NCI-H2227 treated with DMSO at 0.1 percent for 48 hours (cell line): ENCODE measurements around the gene TCF12.
A peak's percentile ranks its signal among the peaks of the same experiment; 100 is the strongest.

ENCODE experiments used
- DNase-seq: peaks from one replicate; lab custom pipeline; 2025; lab: John Stamatoyannopoulos, UW

TCF12 gene

GRCh38 chr15:57217778-57218598 lies 299.5 kb downstream of the TCF12 start:
- DNase-seq, result no peak

- no peak for DNase-seq
These were observed 300.6 kb downstream of the TCF12 start for GRCh38 chr15:57218826-57219576.

- no peak for DNase-seq
These were observed 301.8 kb downstream of the TCF12 start for GRCh38 chr15:57220205-57220604.

GRCh38 chr15:57221134-57221533 lies 302.7 kb downstream of the TCF12 start:
- no peak for DNase-seq

- DNase-seq, result no peak
These were observed 304.9 kb downstream of the TCF12 start for GRCh38 chr15:57223345-57223744.

GRCh38 chr15:57223887-57224286 lies 305.4 kb downstream of the TCF12 start:
- no peak for DNase-seq

- no peak for DNase-seq
These were observed 306.2 kb downstream of the TCF12 start for GRCh38 chr15:57224664-57225063.

- DNase-seq, result no peak
These were observed 308.7 kb downstream of the TCF12 start for GRCh38 chr15:57227166-57227565.

GRCh38 chr15:57227899-57228298 lies 309.5 kb downstream of the TCF12 start:
- no peak for DNase-seq

GRCh38 chr15:57228395-57228794 lies 310.0 kb downstream of the TCF12 start:
- no peak for DNase-seq

GRCh38 chr15:57229051-57229450 lies 310.6 kb downstream of the TCF12 start:
- DNase-seq, result no peak

- no peak for DNase-seq
These were observed 313.1 kb downstream of the TCF12 start for GRCh38 chr15:57231559-57231958.

- DNase-seq, result no peak
These were observed 315.7 kb downstream of the TCF12 start for GRCh38 chr15:57234156-57234555.

GRCh38 chr15:57235186-57235585 lies 316.7 kb downstream of the TCF12 start:
- DNase-seq, result no peak

- peak; percentile 53 for DNase-seq
These were observed 317.4 kb downstream of the TCF12 start for GRCh38 chr15:57235873-57236272.

- DNase-seq, result no peak
These were observed 318.3 kb downstream of the TCF12 start for GRCh38 chr15:57236561-57237300.

- no peak for DNase-seq
These were observed 318.8 kb downstream of the TCF12 start for GRCh38 chr15:57237301-57237642.

- DNase-seq, result no peak
These were observed 319.2 kb downstream of the TCF12 start for GRCh38 chr15:57237676-57238075.

- no peak for DNase-seq
These were observed 326.7 kb downstream of the TCF12 start for GRCh38 chr15:57245130-57245529.

- no peak for DNase-seq
These were observed 327.3 kb downstream of the TCF12 start for GRCh38 chr15:57245714-57246113.

GRCh38 chr15:57248074-57248473 lies 329.6 kb downstream of the TCF12 start:
- no peak for DNase-seq

GRCh38 chr15:57251308-57251707 lies 332.9 kb downstream of the TCF12 start:
- no peak for DNase-seq

- no peak for DNase-seq
These were observed 333.5 kb downstream of the TCF12 start for GRCh38 chr15:57251941-57252340.
